GM23338 (cell line): ENCODE measurements around the gene GRID2. TPM values are rescaled to one million over a fixed set of nuclear protein-coding genes. Genes with fewer than 3 reads are reported as not detected.

Experiments used
- ATAC-seq: fragments of 200-7000 bp; cut with Tn5 transposase; 3 replicates; pipeline ENCODE4 v1.9.1; 2020
- DNase-seq: peaks from one replicate; pipeline ENCODE4 v3.0.0-alpha.2; 2015; ENCODE audit warnings: low spot score
- H2AFZ ChIP-seq: fragments of 200-600 bp; sonication (generic); 2 replicates; pipeline ENCODE4 v1.8.0; 2016; ENCODE audit warnings: antibody characterized with exemption, mild to moderate bottlenecking, moderate library complexity
- H3F3A ChIP-seq: fragments of 200-600 bp; sonication (generic); replicated peaks from 2 replicates; pipeline ENCODE4 v1.8.0; 2017; ENCODE audit warnings: antibody characterized with exemption, mixed run types, low read depth
- H3K27ac ChIP-seq: fragments of 200-600 bp; sonication (generic); 2 replicates; pipeline ENCODE4 v1.6.1; 2016; ENCODE audit warnings: low read depth
- H3K27me3 ChIP-seq: fragments of 200-600 bp; sonication (generic); 2 replicates; pipeline ENCODE4 v1.8.0; 2016; ENCODE audit warnings: mild to moderate bottlenecking, mixed run types, moderate library complexity; ENCODE audit not compliant: insufficient read depth
- H3K36me3 ChIP-seq: fragments of 200-600 bp; sonication (generic); 2 replicates; pipeline ENCODE4 v1.8.0; 2016; ENCODE audit warnings: mild to moderate bottlenecking; ENCODE audit not compliant: insufficient read depth
- H3K4me1 ChIP-seq: fragments of 200-600 bp; sonication (generic); 2 replicates; pipeline ENCODE4 v1.8.0; 2016; ENCODE audit warnings: mild to moderate bottlenecking, moderate library complexity; ENCODE audit not compliant: insufficient read depth
- H3K4me2 ChIP-seq: fragments of 200-600 bp; sonication (generic); 2 replicates; pipeline ENCODE4 v1.7.1; 2017; ENCODE audit warnings: mixed run types
- H3K4me3 ChIP-seq: fragments of 200-600 bp; sonication (generic); 2 replicates; pipeline ENCODE4 v1.6.1; 2016; ENCODE audit warnings: mixed run types
- H3K79me2 ChIP-seq: fragments of 200-600 bp; sonication (generic); replicated peaks from 2 replicates; pipeline ENCODE4 v1.8.0; 2017; ENCODE audit warnings: mild to moderate bottlenecking; ENCODE audit not compliant: insufficient read depth
- H3K9me2 ChIP-seq: fragments of 200-600 bp; sonication (generic); 2 replicates; pipeline ENCODE4 v1.8.0; 2017; ENCODE audit not compliant: insufficient read depth
- H4K20me1 ChIP-seq: fragments of 200-600 bp; sonication (generic); replicated peaks from 2 replicates; pipeline ENCODE4 v1.8.0; 2017; ENCODE audit warnings: mild to moderate bottlenecking; ENCODE audit not compliant: insufficient read depth
- H3K27ac Mint-ChIP-seq: 2 replicates; pipeline ENCODE4 v1.8.0; 2020; ENCODE audit warnings: inconsistent platforms, mild to moderate bottlenecking, moderate library complexity, mixed read lengths
- H3K27me3 Mint-ChIP-seq: 3 replicates; pipeline ENCODE4 v1.8.0; 2022; ENCODE audit warnings: low read depth, mild to moderate bottlenecking, moderate library complexity, mixed read lengths, inconsistent platforms; ENCODE audit not compliant: insufficient read depth, poor library complexity
- H3K36me3 Mint-ChIP-seq: 3 replicates; pipeline ENCODE4 v1.8.0; 2021; ENCODE audit warnings: low read depth, mild to moderate bottlenecking, inconsistent platforms, moderate library complexity, mixed read lengths
- H3K4me1 Mint-ChIP-seq: 3 replicates; pipeline ENCODE4 v1.8.0; 2020; ENCODE audit warnings: mild to moderate bottlenecking, inconsistent platforms, mixed read lengths
- H3K4me3 Mint-ChIP-seq: 3 replicates; pipeline ENCODE4 v1.8.0; 2021; ENCODE audit warnings: moderate library complexity, mild to moderate bottlenecking, inconsistent platforms, mixed read lengths
- H3K9me3 Mint-ChIP-seq: 3 replicates; pipeline ENCODE4 v1.8.0; 2020; ENCODE audit warnings: moderate library complexity, mild to moderate bottlenecking, inconsistent platforms, mixed read lengths
- EZH2phosphoT487 ChIP-seq: fragments of 200-600 bp; sonication (generic); IDR thresholded peaks from one replicate; pipeline ENCODE4 v1.8.1; 2018; ENCODE audit warnings: antibody characterized with exemption; ENCODE audit not compliant: unreplicated experiment
- POLR2AphosphoS5 ChIP-seq: IDR thresholded peaks from 2 replicates; pipeline ENCODE4 v1.6.1; 2016; ENCODE audit warnings: antibody characterized with exemption, low read depth
- ZNF462 ChIP-seq: fragments of 250-450 bp; sonication (Bioruptor Pico); IDR thresholded peaks from 2 replicates; pipeline ENCODE4 v1.5.0; 2020; ENCODE audit warnings: mild to moderate bottlenecking, moderate library complexity
- polyA plus RNA-seq: library from polyadenylated mRNA; unstranded; fragments of >200 nt; fragmentation: Nextera tagmentation; extraction: Ambion mirVana; gene quantifications from 2 replicates; pipeline ENCODE4 v1.2.1, GENCODE V29; 2016
- total RNA-seq: library from RNA; depleted of rRNA; stranded (reverse); fragments of >200 nt; shearing (Covaris generic); gene quantifications from 2 replicates; pipeline ENCODE4 v1.2.3, GENCODE V29; 2014

The GRID2 gene
- total and polyA plus RNA-seq, 2 experiments from 2014 or later, result 19.9 to 65.4 TPM

GRCh38 chr4:92261256-92261655 lies 42.5 kb upstream of the GRID2 start (continued):
- TF ChIP-seq ZNF462 (no peak), POLR2AphosphoS5 (peak; percentile 28; the same call in 1 of the 2 replicates)

GRCh38 chr4:92262371-92262770 lies 41.4 kb upstream of the GRID2 start:
- Histone ChIP-seq H3K4me2 (no peak overlapping the region), H4K20me1 (peaks cover 12% of the 10 kb centered on the region; the same call in 1 of the 2 replicates), H2AFZ (no peak overlapping the region), H3K36me3 (peaks cover 96% of the 10 kb centered on the region), H3K79me2 (peaks cover 18% of the 10 kb centered on the region), H3K4me3 (no peak overlapping the region), H3K27ac (peak overlapping the region; percentile 67), H3K4me1 (peaks cover 7% of the 10 kb centered on the region), H3K27me3 (no peaks in the 10 kb centered on the region), H3K9me2 (no peaks in the 10 kb centered on the region), H3F3A (peaks cover 62% of the 10 kb centered on the region)
- ATAC-seq, result no peak
- Mint-ChIP-seq H3K4me3 (no peak overlapping the region), H3K36me3 (peaks cover 80% of the 10 kb centered on the region), H3K27me3 (peaks cover 33% of the 10 kb centered on the region), H3K9me3 (peaks cover 38% of the 10 kb centered on the region), H3K27ac (no peak overlapping the region), H3K4me1 (peaks cover 14% of the 10 kb centered on the region; the same call in 2 of the 3 replicates)
- no peak for DNase-seq
- TF ChIP-seq ZNF462, result 0 out of 2 replicates have a peak, but pooled peaks have one; percentile 22
- TF ChIP-seq POLR2AphosphoS5, result peak; percentile 37; the same call in 1 of the 2 replicates
- TF ChIP-seq EZH2phosphoT487, result no peak
